PC-9 (cell line): Measurements from ENCODE around the gene RAB31. TPM values are rescaled to one million over a fixed set of nuclear protein-coding genes. Genes with fewer than 3 reads are reported as not detected.

Experiments used
- BruUV-seq: library from RNA; stranded (reverse); fragments of 400-500 nt; replicated peaks from 2 replicates; lab custom pipeline; 2021; lab: Mats Ljungman, UMichigan
- CTCF ChIA-PET: fragments of 300-600 bp; sonication (Branson Sonifier 250); formaldehyde crosslinking; loops from one replicate; lab custom pipeline; 2022; ENCODE audit warnings: antibody characterized with exemption; lab: Charles Lee
- POLR2A ChIA-PET: fragments of 300-600 bp; sonication (Branson Sonifier 250); formaldehyde crosslinking; loops from one replicate; lab custom pipeline; 2022; ENCODE audit warnings: antibody characterized with exemption; ENCODE audit not compliant: unreplicated experiment; lab: Charles Lee
- DNase-seq, 2 experiments: peaks; one replicate each; pipeline versions ENCODE4 v3.0.0 to v3.0.0-alpha.2; 2015 to 2022; ENCODE audit warnings: mixed read lengths in 1 of 2
- H2AFZ ChIP-seq: fragments of 200-600 bp; sonication (generic); 2 replicates; pipeline ENCODE4 v1.8.1; 2017; ENCODE audit warnings: antibody characterized with exemption
- H3F3A ChIP-seq: fragments of 200-600 bp; sonication (generic); 2 replicates; pipeline ENCODE4 v1.8.1; 2017; ENCODE audit warnings: antibody characterized with exemption, mild to moderate bottlenecking, low read depth; ENCODE audit not compliant: insufficient read depth
- H3K27ac ChIP-seq: fragments of 200-600 bp; sonication (generic); 2 replicates; pipeline ENCODE4 v1.6.1; 2016; ENCODE audit warnings: mixed run types
- H3K27me3 ChIP-seq: fragments of 200-600 bp; sonication (generic); 2 replicates; pipeline ENCODE4 v1.6.1; 2016; ENCODE audit warnings: low read depth, mixed run types; ENCODE audit not compliant: insufficient read depth
- H3K36me3 ChIP-seq: fragments of 200-600 bp; sonication (generic); 2 replicates; pipeline ENCODE4 v1.6.1; 2016; ENCODE audit warnings: low read depth, mixed run types
- H3K4me1 ChIP-seq: fragments of 200-600 bp; sonication (generic); replicated peaks from 2 replicates; pipeline ENCODE4 v1.6.1; 2016; ENCODE audit warnings: mixed run types; ENCODE audit not compliant: insufficient read depth
- H3K4me2 ChIP-seq: fragments of 200-600 bp; sonication (generic); 2 replicates; pipeline ENCODE4 v1.6.1; 2017; ENCODE audit warnings: mixed run types
- H3K4me3 ChIP-seq: fragments of 200-600 bp; sonication (generic); 2 replicates; pipeline ENCODE4 v1.6.1; 2016; ENCODE audit warnings: mixed run types
- H3K79me2 ChIP-seq: fragments of 200-600 bp; sonication (generic); 2 replicates; pipeline ENCODE4 v1.6.1; 2017; ENCODE audit warnings: low read depth, mixed run types
- H3K9me2 ChIP-seq: fragments of 200-600 bp; sonication (generic); 2 replicates; pipeline ENCODE4 v1.8.1; 2017; ENCODE audit warnings: mild to moderate bottlenecking; ENCODE audit not compliant: insufficient read depth
- H3K9me3 ChIP-seq: fragments of 200-600 bp; sonication (generic); 2 replicates; pipeline ENCODE4 v1.8.1; 2016; ENCODE audit warnings: low read depth; ENCODE audit not compliant: insufficient read depth
- H4K20me1 ChIP-seq: fragments of 200-600 bp; sonication (generic); 2 replicates; pipeline ENCODE4 v1.8.1; 2017; ENCODE audit not compliant: insufficient read depth
- EZH2 ChIP-seq: fragments of 200-600 bp; sonication (generic); IDR thresholded peaks from 2 replicates; pipeline ENCODE4 v1.8.0; 2017; ENCODE audit warnings: antibody characterized with exemption, low read depth
- intact Hi-C: fragments of 100-400 bp; cut with micrococcal nuclease; formaldehyde crosslinking; loops from one replicate; pipeline ENCODE4 v1.10.0; 2022; ENCODE audit not compliant: unreplicated experiment
- total RNA-seq: library from RNA; stranded (reverse); gene quantifications from 2 replicates; pipeline ENCODE4 v1.2.3, GENCODE V29; 2021
- TF ChIP-seq, protein P1 (sequence below): fragments of 200-600 bp; sonication (generic); conservative IDR thresholded peaks from 2 replicates; pipeline ENCODE4 v1.6.1; 2017; ENCODE audit warnings: mixed run types, antibody characterized with exemption, mild to moderate bottlenecking, moderate library complexity

RAB31 gene
- total RNA-seq, 1 experiment from 2014 or later = 51.0 TPM

DNA sequence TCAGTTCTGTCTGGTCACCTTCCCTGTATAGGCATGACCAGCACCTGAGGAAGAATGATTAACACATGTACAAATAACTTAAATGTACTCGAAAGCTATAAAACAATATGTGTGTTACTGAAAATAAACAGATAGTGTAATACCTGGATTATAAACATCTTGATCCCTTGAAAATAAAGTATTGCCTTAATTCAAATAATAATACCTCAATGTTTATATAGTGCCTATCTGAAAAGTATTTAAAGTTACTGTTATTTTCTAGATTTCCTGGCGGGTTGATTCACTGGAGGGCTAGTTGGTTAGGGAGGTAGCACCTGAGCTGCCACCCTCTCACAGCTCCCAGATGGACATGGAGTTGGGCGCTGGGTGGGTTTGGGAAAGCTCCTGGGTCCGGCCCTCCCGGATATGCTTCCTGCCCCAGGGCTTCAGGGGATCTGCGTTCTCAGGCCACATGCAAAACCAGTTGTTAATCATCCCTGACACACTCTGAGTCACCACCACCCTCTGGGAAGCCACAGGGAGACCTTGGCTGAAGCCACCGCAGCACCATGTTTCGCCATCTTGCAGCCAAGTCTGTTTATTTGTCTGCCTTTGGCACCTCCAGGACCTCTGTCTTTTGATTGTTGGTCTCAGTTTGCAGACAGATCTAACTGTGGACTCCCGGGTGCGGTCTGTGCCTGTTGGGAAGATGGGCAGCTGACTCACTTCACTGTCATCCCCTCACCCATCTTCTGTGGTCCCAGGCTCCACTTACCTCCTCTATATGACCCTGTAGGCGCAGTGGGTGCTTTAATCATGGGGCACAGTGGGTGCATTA is 35.3 kb downstream of the RAB31 start:
- Histone ChIP-seq H3K27ac (peak overlapping the region; percentile 96), H3K9me2 (no peaks in the 10 kb centered on the region), H4K20me1 (no peaks in the 10 kb centered on the region), H3K4me3 (peak overlapping the region; percentile 27), H3F3A (peaks cover 35% of the 10 kb centered on the region), H3K27me3 (no peaks in the 10 kb centered on the region), H3K9me3 (peaks cover 4% of the 10 kb centered on the region; the same call in 1 of the 2 replicates), H3K4me2 (peak overlapping the region; percentile 73), H2AFZ (no peak overlapping the region; the same call in 1 of the 2 replicates), H3K79me2 (peaks cover 65% of the 10 kb centered on the region), H3K4me1 (peaks cover 59% of the 10 kb centered on the region), H3K36me3 (0 out of 2 replicates have a peak, but pooled peaks cover 10% of the 10 kb centered on the region)
- no TSS peak for BruUV-seq
- TF ChIP-seq, protein P1, sequence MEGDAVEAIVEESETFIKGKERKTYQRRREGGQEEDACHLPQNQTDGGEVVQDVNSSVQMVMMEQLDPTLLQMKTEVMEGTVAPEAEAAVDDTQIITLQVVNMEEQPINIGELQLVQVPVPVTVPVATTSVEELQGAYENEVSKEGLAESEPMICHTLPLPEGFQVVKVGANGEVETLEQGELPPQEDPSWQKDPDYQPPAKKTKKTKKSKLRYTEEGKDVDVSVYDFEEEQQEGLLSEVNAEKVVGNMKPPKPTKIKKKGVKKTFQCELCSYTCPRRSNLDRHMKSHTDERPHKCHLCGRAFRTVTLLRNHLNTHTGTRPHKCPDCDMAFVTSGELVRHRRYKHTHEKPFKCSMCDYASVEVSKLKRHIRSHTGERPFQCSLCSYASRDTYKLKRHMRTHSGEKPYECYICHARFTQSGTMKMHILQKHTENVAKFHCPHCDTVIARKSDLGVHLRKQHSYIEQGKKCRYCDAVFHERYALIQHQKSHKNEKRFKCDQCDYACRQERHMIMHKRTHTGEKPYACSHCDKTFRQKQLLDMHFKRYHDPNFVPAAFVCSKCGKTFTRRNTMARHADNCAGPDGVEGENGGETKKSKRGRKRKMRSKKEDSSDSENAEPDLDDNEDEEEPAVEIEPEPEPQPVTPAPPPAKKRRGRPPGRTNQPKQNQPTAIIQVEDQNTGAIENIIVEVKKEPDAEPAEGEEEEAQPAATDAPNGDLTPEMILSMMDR = no peak
- TF ChIP-seq EZH2 = no peak
- ChIA-PET CTCF (interaction anchor here (0.6 kb wide), 3 partner anchors 21 to 1354 kb away, joined by 3 to 5 read pairs (median 4); no protein-coding TSS in a partner anchor), POLR2A (interaction anchor here (0.5 to 0.7 kb wide), 7 partner anchors 95 to 957 kb away, joined by 3 to 6 read pairs (median 4); no protein-coding TSS in a partner anchor)
- DNase-seq = peak; percentile 94 to 96
- intact Hi-C loops = loop anchor here (1.0 to 5.0 kb wide), 5 partner anchors 34 to 154 kb away; no protein-coding TSS in a partner anchor

DNA sequence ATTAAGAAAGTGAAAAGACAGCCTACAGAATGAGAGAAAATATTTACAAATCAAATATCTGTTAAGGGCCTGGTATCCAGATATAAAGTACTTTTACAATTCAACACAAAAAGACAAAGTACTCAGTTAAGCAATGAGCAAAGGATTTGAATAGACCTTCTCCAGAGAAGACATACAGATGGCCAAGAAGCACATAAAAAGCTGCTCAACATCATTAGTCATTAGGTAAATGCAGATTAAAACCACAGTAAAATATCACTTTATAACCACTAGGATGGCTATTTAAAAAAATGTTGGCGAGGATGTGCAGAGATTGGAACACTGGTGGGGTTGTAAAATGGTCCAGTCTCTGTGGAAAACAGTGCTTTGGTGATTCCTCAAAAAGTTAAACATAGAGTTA is 38.9 kb downstream of the RAB31 start:
- Histone ChIP-seq H3K4me1 (peaks cover 31% of the 10 kb centered on the region), H3K9me2 (no peaks in the 10 kb centered on the region), H3K36me3 (0 out of 2 replicates have a peak, but pooled peaks cover 10% of the 10 kb centered on the region), H3K27me3 (no peaks in the 10 kb centered on the region), H3K9me3 (peaks cover 4% of the 10 kb centered on the region; the same call in 1 of the 2 replicates), H3K4me3 (no peak overlapping the region), H3K79me2 (peaks cover 31% of the 10 kb centered on the region), H4K20me1 (no peaks in the 10 kb centered on the region), H3K4me2 (no peak overlapping the region), H2AFZ (no peak overlapping the region), H3F3A (peaks cover 22% of the 10 kb centered on the region), H3K27ac (no peak overlapping the region)
- peak in 1 of 2 experiments; percentile 23 for DNase-seq
- intact Hi-C loops = no loop called here
- POLR2A ChIA-PET = no interaction called here
- no peak for TF ChIP-seq EZH2
- TF ChIP-seq, protein P1 = no peak
- no TSS peak for BruUV-seq
- CTCF ChIA-PET = no interaction called here

DNA sequence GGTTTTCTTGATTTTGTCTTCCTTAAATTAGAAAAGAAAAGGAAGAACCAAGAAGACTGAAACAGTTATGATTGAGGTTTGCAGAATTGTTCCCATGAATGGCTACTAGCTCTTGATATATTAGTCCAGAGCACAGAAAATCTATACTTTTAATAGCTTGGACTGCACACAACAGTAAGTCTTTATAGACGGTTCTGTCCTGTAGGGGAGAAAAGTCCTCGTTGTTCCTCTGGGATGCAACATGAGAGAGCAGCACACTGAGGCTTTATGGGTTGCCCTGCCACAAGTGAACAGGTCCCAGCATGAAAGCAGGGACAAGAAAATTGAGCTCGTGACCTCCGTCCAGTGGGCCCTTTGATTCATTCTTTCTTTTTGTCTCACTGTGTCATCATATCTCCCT is 41.5 kb downstream of the RAB31 start:
- no peak overlapping the region for H2AFZ ChIP-seq
- TF ChIP-seq, protein P1 = no peak
- TF ChIP-seq EZH2 = no peak
- no TSS peak for BruUV-seq
- peaks cover 6% of the 10 kb centered on the region for H3K4me1 ChIP-seq
- intact Hi-C loops = no loop called here
- no peaks in the 10 kb centered on the region for H3K27me3 ChIP-seq
- no peak overlapping the region for H3K4me3 ChIP-seq
- H3K9me3 ChIP-seq = peaks cover 4% of the 10 kb centered on the region; the same call in 1 of the 2 replicates
- H3K4me2 ChIP-seq = no peak overlapping the region
- POLR2A ChIA-PET = interaction anchor here (0.6 kb wide), 1 partner anchor 18 kb away, joined by 11 read pairs; no protein-coding TSS in a partner anchor
- peaks cover 17% of the 10 kb centered on the region for H3K79me2 ChIP-seq
- CTCF ChIA-PET = no interaction called here
- no peak overlapping the region for H3K27ac ChIP-seq
- no peak for DNase-seq
- H4K20me1 ChIP-seq = no peaks in the 10 kb centered on the region
- no peaks in the 10 kb centered on the region for H3K9me2 ChIP-seq
- H3K36me3 ChIP-seq = 0 out of 2 replicates have a peak, but pooled peaks cover 10% of the 10 kb centered on the region
- 0 out of 2 replicates have a peak, but pooled peaks cover 5% of the 10 kb centered on the region for H3F3A ChIP-seq
